Fibroblast of upper back skin (primary cell): ENCODE measurements around the gene ATP5PF.
A peak's percentile ranks its signal among the peaks of the same experiment; 100 is the strongest.
"Not testable (repeated sequence)": the region's sequence is repeated elsewhere in the genome, so short reads cannot be mapped to it uniquely, and the experiment has no call there.

ENCODE experiments used
- DNase-seq: peaks from one replicate; pipeline ENCODE4 v3.0.0-alpha.2; 2013

Gene ATP5PF

GRCh38 chr21:25721987-25722386 lies 12.7 kb downstream of the ATP5PF start:
- DNase-seq: no peak

- DNase-seq: peak; percentile 25
These were observed 17.1 kb downstream of the ATP5PF start for GRCh38 chr21:25717491-25718147.

GRCh38 chr21:25714066-25714465 lies 20.6 kb downstream of the ATP5PF start:
- not testable (repeated sequence) for DNase-seq

GRCh38 chr21:25710550-25710949 lies 24.2 kb downstream of the ATP5PF start:
- no peak for DNase-seq

GRCh38 chr21:25709684-25710265 lies 24.9 kb downstream of the ATP5PF start:
- DNase-seq: no peak

- peak; percentile 44 for DNase-seq
These were observed 26.1 kb downstream of the ATP5PF start for GRCh38 chr21:25708467-25709065.

- DNase-seq: no peak
These were observed 33.2 kb downstream of the ATP5PF start for GRCh38 chr21:25701529-25701928.

GRCh38 chr21:25700741-25701140 lies 34.0 kb downstream of the ATP5PF start:
- no peak for DNase-seq

GRCh38 chr21:25695461-25695860 lies 39.2 kb downstream of the ATP5PF start:
- not testable (repeated sequence) for DNase-seq

GRCh38 chr21:25691976-25692375 lies 42.7 kb downstream of the ATP5PF start:
- DNase-seq: no peak

- peak; percentile 7 for DNase-seq
These were observed 45.5 kb downstream of the ATP5PF start for GRCh38 chr21:25689226-25689625.

GRCh38 chr21:25688275-25689155 lies 46.2 kb downstream of the ATP5PF start:
- peak; percentile 17 for DNase-seq

GRCh38 chr21:25687787-25688186 lies 46.9 kb downstream of the ATP5PF start:
- no peak for DNase-seq

- no peak for DNase-seq
These were observed 52.3 kb downstream of the ATP5PF start for GRCh38 chr21:25682382-25682781.

GRCh38 chr21:25676451-25676850 lies 58.3 kb downstream of the ATP5PF start:
- DNase-seq: no peak
